ENCODE measurements around the gene PARD3B.

GRCh38 chr2:204680576-204680975 is 135.3 kb downstream of the PARD3B start:
- TF ChIP-seq, protein P1, sequence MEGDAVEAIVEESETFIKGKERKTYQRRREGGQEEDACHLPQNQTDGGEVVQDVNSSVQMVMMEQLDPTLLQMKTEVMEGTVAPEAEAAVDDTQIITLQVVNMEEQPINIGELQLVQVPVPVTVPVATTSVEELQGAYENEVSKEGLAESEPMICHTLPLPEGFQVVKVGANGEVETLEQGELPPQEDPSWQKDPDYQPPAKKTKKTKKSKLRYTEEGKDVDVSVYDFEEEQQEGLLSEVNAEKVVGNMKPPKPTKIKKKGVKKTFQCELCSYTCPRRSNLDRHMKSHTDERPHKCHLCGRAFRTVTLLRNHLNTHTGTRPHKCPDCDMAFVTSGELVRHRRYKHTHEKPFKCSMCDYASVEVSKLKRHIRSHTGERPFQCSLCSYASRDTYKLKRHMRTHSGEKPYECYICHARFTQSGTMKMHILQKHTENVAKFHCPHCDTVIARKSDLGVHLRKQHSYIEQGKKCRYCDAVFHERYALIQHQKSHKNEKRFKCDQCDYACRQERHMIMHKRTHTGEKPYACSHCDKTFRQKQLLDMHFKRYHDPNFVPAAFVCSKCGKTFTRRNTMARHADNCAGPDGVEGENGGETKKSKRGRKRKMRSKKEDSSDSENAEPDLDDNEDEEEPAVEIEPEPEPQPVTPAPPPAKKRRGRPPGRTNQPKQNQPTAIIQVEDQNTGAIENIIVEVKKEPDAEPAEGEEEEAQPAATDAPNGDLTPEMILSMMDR (IDR thresholded peaks at IDR 0.05): no peak
- no peak for TF ChIP-seq POLR2A (IDR thresholded peaks at IDR 0.05)
